Stimulated activated CD4-positive, alpha-beta T cell treated with anti-CD3 and anti-CD28 coated beads, Interleukin-15, amount 100 ng/mL, for 1 hour (primary cell): ENCODE measurements around the gene SHROOM3.

Source experiments
- DNase-seq, 2 donors: peaks; one replicate each; pipeline ENCODE4 v3.0.0-alpha.2; 2020; ENCODE audit warnings: low read depth in 1 of 2, low spot score in 1 of 2

SHROOM3 gene

GRCh38 chr4:76740866-76741662 is 306.0 kb downstream of the SHROOM3 start:
- no peak for DNase-seq

DNA sequence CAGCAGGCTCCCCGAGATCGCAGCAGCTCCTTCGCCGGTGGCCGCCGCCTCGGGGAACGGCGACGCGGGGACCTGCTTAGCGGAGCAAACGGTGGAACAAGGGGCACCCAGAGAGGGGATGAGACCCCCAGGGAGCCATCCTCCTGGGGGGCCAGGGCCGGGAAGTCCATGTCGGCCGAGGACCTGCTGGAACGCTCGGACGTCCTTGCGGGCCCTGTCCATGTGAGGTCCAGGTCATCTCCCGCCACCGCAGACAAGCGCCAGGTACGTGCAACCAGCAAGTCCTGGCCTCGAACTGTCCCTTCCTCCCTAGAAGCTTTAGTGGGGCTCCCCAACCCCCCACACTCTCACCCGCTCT is 306.6 kb downstream of the SHROOM3 start:
- no peak for DNase-seq

- DNase-seq = no peak
Observed at GRCh38 chr4:76744241-76744921, 309.4 kb downstream of the SHROOM3 start.

GRCh38 chr4:76745240-76745639 is 310.2 kb downstream of the SHROOM3 start:
- DNase-seq = no peak

GRCh38 chr4:76747563-76747962 is 312.5 kb downstream of the SHROOM3 start:
- no peak for DNase-seq

- DNase-seq = no peak
Observed at GRCh38 chr4:76748649-76749048, 313.6 kb downstream of the SHROOM3 start.

DNA sequence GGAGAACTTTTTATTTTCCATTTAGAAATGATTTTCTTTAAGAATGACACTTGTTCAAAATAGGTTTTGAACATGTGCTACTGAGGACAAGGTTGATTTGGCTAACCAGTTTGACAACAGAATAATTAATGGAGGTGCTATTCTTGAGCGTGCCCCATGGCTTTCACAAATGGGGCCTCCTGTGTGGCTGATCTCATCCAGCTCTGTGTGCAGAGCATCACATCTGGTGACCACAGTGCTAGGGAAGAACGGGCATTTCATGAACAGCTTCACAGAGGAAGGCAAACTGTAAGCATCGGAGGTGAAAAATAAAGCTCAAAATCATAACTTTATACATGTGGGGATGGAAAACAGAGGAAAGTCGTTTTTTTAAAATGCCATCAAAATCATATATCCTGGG is 314.3 kb downstream of the SHROOM3 start:
- DNase-seq = no peak

DNA sequence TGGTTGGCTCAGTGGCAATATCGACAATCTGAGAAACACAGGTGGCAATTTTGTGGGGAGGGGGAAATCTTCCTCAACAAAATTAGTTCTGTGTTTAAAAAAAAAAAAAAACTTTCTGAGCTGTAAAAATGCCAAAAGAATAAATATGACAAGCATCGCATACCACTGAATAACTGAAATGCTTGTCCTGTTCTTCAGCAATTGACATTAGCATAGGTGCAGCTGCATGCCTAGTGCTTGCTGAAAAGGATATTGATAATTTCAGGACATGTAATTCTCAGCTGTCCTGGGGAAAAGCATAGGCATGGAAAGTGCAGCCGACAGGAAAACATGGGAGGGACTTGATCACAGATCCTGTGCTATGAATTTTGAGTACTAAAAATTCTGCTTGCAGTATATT is 315.7 kb downstream of the SHROOM3 start:
- DNase-seq = no peak

DNA sequence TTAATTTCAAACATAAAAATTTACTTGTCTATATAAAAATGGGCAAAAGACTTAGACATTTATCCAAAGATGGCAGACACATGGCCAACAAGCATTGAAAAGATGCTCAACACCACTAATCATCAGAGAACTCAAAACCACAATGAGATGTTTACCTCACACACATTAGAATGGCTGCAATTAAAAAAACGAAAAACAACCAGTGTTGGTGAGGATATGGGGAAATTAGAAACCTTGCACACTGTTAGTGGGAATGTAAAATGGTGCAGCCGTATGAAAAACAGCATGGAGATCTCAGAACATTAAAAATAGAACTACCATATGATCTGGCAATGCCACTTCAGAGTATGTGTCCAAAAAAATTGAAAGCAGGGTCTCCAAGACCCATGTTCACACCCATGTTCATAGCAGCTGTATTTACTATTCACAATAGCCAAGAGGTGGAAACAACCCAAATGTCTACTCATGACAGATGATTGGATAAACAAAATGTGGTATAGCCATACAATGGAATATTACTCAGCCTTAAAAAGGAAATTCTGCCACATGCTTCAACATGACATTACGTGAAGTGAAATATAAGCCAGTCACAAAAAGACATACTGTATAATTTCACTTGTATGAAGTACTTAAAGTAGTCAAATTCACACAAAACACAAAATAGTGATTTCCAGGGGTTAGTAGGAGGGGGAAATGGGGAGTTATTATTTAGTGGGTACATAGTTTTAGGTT is 316.7 kb downstream of the SHROOM3 start:
- no peak for DNase-seq

DNA sequence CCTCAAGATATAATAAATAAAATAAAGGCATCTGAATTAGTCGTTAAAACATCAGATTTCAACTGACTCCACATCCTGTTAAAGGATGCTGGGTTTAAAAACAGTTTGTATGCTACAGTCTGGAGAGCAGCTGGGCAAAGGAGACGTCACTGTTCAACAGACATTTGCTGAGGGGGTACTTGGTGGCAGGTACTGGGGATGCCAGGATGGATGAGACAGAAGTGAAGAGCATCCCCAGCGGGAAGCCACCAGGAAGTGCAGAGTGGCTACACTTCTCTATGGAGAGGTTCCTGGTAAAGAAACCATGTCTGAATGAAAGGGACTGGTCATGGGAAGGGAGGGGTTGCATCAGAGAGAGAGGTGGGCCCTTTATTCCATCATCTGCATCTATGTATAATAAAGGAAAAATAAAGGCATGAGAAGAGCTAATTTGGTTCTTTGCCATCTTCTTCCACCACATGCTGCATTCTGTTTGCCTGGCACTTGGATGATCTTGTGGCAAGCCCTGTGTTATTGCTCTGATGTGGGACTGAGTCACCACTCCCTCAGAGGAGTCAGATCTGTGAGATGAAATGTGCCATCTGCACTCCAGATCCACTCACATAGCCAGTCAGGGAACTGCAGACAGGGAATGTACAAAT is 318.0 kb downstream of the SHROOM3 start:
- DNase-seq = no peak

- no peak for DNase-seq
Observed at GRCh38 chr4:76753814-76754213, 318.8 kb downstream of the SHROOM3 start.

- no peak for DNase-seq
Observed at GRCh38 chr4:76754439-76754838, 319.4 kb downstream of the SHROOM3 start.

- DNase-seq = no peak
Observed at GRCh38 chr4:76755756-76756155, 320.7 kb downstream of the SHROOM3 start.

DNA sequence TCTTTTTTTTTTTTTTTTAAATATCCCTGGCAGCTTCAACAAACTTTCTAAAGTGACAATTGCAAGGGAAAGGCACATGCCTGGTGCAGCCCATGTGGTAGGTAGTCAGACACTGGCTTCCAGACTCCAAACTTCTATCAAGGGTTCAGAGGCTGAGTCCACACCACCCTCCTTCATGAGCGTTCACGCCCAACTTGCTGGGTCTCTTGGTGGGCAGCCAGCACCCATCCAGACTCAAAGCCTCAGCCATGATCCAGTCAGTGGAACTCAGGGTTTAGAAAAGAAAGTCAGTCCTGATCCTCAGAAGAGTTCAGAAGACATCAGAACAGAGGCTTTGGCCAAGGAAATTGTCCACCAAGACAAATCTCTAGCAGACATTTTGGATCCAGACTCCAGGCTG is 321.4 kb downstream of the SHROOM3 start:
- DNase-seq = no peak

GRCh38 chr4:76757418-76757939 is 322.4 kb downstream of the SHROOM3 start:
- no peak for DNase-seq

- DNase-seq = no peak
Observed at GRCh38 chr4:76758290-76758882, 323.4 kb downstream of the SHROOM3 start.

- no peak for DNase-seq
Observed at GRCh38 chr4:76758996-76759395, 324.0 kb downstream of the SHROOM3 start.

GRCh38 chr4:76760193-76760592 is 325.2 kb downstream of the SHROOM3 start:
- no peak for DNase-seq

DNA sequence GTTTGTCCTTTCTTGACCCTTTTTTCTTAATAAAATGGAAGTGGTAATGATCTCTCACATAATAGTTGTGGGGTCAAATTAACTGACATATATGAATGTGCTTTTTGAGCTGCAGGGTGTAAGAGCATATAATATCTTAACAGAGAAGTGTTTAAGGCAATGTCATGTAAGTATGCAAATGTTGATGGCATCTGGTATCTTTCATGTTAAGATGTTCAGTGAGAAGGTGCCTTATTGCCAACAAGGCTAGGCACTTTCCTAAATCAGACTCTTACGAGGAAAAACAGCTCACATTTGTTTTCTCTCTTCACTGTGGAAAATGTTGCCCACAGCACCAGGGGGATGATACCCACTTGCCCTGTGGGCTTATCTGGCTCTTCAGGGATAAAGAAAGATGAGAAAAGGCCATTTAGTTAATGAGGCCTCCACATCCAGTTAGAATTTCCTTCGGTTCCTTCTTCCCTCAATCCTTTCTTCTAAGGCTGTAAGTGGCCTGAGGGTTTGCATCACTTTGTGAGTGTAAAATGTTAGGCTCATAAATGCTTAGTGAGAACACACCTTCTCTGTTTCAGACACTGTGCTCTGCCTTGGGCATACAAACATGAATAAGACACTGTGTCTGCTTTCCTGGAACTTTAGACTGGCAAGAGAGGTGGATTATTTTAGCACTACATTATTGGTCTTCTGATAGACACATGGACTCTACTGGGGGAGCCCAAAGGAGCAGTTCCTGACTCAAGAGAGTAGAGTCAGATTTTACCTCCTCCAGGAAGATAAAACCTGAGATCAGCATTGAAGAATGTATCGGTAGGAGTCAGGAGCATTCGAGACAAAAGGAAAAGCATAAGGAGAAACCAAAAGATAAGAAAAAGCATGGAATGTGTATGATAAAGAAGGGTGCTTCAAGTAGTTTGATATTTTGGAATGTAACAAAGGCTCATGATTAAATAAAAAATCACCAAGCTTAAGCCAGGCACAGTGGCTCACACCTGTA is 327.4 kb downstream of the SHROOM3 start:
- no peak for DNase-seq

- DNase-seq = no peak
Observed at GRCh38 chr4:76764251-76764650, 329.2 kb downstream of the SHROOM3 start.
